ENCODE results near the gene ZNF217. TPM values are rescaled to one million over a fixed set of nuclear protein-coding genes. Genes with fewer than 3 reads are reported as not detected.
"Not testable (repeated sequence)": the region's sequence is repeated elsewhere in the genome, so short reads cannot be mapped to it uniquely, and the experiment has no call there.

Gene ZNF217
- polyA plus RNA-seq, 1 donor: 12.4 TPM

DNA sequence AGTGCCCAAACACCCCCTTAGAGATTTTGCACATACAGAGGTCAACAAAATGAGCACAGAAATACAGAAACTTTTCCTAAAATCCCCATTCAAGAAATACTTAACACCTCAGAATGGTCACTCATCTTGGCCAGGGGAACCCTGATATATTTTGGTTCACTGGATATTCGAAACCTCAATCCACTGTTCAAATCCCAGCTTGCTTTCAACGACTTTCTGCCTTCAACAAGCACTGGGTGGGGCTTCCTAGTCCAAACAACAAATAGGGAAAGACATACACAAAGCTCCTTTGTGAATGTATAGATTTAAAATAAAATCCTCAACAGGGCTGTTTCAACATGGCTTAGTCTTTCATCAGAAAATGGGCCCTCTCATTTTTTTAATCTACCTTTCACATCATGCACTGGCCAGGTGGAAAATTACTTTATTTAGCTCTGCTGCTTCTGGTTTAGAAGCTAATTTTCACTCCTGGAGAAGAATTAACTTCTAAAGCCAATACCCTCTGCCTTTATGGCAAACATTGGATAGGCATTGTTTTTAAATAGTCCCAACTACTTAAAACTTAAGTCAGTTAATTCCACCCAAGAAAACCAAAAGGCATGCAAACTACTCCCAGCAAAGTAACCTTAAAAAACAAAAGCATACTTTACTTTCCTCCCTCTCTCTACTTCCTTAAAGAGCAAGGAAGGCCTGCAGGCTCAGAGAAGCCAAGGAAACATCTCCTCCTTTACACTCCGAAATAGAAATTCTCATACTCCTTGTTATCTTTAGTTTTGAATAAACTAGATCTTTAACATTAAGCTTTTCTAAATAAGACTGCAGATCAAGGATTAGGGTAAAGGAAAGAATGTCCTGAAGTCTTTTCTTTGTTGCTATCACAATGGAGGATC lies 9.7 kb downstream of the ZNF217 start:
- not testable (repeated sequence) for DNase-seq (ENCODE audit: low read depth)

DNA sequence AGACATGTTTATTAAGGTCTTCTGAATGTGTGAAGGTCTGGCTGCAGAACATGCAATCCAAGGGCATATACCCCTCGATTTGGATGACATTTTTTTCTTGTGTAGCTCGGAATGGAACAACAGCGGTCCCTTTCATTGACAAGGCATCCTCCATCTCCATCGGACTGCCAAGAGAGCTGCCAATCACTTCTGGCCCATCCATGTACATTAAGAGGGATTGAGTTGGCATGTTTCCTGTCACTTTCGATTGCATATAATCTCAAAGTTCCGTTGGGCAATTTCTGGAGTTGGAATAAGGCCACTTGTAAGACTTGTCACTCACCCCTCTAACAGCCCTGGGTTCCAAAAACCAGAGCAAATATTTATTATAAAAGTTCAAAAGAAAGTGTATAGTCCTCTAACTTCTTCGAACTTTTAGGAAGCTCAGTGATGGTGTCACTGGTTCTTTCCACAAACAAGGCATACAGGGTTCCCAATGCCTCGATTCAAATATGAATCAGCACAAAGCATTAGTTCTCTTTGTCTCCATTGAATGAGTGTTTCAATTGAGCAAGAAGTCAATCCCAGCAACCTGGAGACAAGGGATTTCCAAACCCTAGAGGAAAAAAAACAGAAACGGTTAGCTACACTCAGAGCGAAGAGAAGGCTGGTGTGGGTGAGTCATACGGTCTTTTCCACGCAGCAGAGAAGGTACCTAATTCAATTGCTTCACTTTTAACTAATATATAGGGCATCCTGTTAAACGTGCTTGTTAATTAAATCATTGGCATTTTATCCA lies 10.9 kb downstream of the ZNF217 start:
- no peak for DNase-seq (ENCODE audit: low read depth)

DNA sequence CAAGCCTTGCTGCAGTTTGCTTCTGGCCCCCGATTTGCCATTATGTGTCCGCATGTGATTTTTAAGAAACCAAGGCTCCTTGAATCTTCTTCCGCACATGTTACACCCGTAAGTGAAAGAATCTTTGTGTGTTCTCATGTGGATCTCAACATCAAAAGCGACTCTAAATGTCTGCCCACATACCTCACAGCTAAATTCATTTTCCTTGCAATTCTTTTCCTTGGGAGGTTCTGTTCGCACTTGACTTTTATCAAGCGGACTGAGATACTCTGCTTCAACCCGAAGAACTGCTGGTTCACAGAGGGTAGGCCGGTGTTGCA lies 11.4 kb downstream of the ZNF217 start:
- no peak for DNase-seq (ENCODE audit: low read depth)

DNA sequence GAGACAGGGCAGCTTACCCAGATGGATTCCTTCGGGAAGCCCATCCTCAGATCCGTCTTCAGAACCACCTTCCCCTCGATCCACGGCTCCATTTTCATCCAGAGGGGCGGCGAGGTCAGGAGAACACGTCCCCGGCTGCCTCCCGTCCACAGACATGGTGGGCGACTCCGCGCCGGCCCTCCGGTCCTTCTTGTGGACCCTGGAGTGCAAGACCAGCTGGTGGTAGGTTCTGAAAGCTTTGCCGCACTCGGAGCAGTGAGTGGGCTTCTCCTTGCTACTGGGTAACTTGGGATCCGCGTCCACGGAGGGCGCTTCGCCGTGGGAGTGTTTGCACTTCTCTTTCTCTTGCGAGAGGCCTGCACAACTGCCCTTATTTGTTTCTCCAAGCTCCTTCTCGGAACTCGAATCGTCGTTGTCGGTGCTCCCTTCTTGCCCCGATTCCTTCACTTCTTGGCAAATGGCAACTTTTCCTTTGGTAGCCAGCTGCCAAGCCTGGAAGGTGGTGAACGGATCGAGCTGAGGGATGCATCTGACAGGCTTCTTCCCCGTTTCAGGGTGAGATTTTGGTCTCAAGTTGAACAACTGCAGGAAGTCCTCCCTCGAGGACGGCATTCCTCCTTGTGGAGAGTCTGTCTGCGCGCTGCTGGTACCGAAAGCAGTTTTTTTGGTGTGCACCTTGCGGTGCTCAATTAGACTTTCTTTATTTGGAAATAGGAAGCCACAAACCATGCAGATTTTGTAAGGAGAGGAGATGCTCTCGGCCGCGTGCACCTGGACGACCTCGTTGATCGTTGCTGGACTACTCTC lies 12.0 kb downstream of the ZNF217 start:
- no peak for DNase-seq (ENCODE audit: low read depth)

DNA sequence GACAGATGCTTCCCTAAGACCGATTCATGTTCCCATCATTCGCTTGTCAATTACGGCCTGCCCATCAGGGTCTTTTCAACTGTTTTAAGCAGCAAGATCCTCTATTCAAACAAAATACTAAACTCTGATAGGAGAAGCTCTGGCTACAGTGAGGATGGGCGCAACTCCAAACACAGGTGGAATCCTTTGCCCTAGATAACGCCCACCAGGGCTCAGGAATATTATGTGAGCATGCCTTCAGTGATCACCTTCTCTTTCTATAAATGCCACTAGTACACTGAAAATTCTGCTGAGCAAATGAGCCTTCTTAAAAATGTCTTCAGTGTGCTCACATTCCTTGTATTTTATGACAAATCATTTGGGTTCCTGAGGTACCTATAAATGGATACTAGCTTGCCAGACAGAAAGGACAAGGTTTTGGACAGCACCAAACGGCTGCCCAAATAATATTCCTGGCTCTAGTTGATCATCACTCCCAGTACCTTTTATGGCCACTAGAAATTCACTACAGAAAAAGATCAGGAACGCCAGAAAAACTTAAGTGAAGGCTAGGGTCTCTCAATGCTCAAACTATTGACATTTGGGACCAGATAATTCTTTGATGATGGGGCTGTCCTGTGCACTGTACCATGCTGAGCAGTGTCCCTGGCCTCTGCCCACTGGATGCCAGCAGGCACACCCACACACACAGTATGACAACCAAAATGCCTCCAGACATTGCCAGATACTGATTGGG lies 13.1 kb downstream of the ZNF217 start:
- DNase-seq (ENCODE audit: low read depth): no peak

DNA sequence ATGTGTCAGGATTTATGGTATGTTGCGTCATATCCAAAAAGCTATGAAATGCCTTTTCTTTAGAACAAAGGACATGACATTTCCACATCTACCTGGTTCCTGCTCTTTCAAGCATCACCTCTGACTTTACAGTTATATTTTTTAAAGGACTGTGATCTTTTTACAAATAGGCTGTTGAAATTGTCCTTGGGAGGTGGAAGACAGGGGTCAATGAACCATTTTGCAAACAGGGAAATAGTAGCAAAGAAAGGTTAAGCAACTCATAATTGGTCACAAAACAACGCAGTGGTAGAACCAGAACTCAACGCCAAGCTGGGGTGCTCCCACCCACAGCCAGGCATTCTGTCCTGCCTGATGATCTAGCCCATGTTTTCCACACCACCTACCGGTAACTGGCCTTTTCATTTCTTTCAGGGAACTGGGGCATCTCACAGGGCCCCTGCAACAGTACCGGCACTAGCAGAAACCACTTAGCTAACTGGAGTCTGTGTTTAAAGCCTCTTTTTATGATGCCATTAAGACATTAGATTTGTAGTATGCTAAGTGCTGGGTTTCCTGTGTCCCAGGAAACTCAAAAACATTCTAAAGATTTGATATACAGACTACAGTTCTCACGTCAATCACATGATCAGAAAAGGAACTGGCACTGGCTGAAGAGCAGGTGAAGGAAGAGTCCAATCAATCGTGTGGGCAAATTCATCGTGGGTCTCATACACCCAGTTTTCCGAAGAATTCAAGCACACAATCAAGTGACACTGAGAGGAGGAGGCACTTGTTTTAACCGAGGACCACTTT lies 13.9 kb downstream of the ZNF217 start:
- no peak for DNase-seq (ENCODE audit: low read depth)

DNA sequence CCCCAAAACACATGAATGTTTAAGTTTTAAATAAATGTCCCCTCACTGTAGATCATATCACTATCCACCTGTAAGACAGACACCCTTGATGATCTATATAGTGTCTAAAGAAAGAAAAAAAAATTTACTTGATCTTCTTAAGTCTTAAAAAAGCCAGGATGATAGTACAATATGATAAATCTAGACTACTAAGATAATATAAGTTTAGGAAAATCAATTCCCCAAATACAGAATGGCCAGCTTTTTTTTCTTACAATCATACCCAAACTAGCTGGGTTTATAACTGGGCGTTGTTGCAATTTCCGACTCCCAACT lies 14.4 kb downstream of the ZNF217 start:
- no peak for DNase-seq (ENCODE audit: low read depth)

DNA sequence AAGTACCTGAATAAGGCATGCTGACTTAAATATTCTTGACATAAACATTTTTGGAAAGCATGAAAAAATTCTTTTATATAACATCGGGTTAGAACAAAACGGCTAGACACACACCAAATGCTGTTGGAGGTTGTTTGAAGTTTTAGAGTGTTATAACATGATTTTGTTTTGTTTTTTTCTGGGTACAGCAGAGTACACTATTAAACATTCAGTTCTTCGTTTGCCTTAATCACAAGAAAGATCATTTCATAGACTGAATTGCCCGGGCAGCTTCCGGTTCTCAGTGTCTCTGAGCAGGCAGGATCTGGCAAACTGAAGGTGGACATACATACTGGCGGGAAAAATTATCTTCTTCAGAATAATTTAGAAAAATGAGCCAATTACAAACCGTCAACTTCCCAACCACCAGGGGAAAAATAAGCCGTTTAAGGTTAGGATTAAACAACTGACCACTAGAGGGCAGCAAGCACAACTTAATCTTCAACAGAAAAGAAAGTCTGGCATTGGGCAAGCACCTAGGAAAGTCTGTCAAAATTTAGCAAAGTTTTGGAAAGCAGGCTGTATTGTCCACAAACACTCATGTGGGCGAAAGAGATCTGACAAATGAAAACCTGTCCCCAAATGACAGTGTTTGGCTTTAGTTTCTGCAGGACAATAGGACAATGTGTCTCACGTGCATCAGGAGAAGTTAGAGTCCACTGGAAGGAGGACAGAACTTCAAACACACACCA lies 15.0 kb downstream of the ZNF217 start:
- DNase-seq (ENCODE audit: low read depth): peak; percentile 88

DNA sequence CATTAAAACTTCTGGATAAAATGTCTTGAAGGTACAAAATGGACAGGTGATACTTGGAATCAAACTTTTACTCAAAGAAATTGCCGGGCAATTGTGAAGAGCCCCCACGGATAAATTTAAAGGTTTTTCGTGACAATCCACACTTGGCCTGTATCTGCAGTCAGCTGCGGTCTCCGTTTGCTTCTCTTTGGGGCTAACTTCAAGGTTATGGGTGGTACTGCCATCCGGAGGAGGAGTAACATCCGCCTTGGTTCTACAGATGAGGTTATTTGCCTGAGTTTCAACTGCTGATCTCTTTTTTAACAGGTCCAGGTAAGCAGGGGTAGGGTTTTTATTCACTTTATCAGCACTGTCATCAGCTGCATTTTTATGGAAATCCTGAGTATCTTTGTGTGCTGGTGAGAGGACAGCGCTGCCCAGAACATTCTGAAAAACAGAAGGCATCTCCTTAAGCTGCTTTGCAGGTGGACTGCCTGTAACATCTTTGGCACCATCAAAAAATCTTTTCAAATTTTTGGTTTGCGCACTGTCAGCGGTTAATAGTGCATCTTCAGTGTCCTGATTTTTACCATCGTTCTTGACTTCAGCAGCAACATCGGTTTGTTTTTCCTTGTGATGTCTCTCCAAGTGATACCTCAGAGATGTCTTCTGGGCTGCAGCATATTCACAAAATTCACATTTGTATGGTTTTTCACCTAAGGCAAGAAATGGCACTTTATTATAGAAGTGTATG lies 16.9 kb downstream of the ZNF217 start:
- DNase-seq (ENCODE audit: low read depth): no peak

DNA sequence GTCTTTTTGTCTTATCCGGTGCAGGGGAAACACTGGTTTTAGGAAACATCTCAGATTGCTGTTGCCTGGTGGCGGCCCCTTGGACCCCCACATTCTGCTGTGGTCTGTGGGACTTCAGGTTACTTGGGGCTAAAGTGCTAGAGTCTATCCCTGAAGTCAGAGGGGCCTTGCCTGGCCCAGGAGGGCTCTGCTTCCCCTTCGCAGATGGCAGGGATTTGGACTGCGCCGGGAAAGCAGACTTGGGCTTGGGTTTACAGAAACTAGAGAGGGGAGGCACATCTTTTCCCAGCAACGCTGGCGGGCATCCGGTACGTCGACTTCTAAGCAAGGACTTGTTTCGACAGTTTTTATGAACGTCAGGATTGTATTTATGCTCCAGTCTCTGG lies 17.5 kb downstream of the ZNF217 start:
- no peak for DNase-seq (ENCODE audit: low read depth)

DNA sequence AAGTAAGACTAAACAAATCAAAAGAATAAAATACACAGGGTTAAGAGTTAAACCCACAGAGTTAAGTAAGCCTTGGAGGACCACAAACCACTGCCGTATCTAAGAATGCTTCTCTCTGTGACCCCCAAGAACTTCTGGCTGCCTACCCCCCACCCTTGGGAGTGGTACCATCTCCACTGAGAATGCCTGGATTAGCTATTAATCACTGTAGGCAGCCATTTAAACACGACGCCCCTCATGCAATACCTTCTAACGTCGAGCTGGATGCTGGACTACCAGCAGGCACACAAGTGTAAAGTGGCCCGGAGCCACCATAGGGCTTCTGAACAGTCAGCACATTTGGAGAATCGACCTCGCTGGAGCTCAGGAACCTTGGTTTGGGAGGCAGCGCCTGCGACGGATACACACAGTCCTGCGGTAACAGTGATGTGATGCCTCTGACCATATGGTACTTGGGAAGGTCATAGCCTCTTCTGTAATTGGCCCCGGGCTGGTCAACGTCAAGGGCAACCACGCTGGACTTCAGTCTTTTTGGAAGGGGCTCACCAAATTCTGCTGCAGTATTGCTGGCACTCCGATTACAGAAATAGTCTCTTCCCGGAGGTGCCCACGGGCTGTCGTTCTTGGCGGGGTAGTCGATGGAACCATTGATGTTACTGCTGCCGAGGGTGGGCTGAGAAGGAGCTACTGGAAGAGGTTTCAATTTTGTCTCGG lies 18.0 kb downstream of the ZNF217 start:
- no peak for DNase-seq (ENCODE audit: low read depth)

DNA sequence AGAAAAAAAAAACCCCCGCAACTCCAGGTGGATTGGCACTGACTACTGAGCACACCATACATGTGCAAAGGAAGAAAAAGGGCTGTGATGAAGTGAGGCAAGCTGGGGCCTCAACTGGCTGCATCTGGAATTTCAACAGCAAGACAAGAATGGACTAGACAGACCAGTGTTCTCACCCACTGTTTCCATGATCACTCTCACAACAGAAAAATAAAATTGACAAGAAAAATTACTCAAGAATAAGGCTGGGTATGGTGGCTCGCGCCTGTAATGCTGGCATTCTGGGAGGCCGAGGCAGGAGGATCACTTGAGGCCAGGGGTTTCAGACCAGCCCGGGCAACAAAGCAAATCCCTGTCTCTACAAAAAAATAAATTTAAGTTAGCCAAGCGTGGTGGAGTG lies 18.8 kb downstream of the ZNF217 start:
- no peak for DNase-seq (ENCODE audit: low read depth)

DNA sequence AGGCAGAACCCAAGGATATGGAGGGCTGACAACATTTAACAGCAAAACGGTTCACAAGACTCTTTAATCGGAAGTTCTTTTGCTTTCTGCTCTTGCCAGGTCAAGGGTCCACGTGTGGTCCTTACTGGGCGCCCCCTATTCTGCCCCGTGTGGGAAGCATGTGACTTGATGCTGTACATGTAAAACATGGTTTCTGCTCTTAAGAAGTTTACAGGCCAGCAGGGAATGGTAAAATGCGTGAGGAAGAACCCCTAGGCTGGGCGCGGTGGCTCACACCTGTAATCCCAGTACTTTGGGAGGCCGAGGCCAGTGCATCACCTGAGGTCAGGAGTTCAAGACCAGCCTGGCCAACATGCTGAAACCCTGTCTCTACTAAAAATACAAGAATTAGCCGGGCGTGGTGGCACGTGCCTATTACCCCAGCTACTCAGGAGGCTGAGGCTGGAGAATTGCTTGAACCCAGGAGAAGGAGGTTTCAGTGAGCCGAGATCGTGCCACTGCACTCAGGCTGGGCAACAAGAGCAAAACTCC lies 19.3 kb downstream of the ZNF217 start:
- no peak for DNase-seq (ENCODE audit: low read depth)

DNA sequence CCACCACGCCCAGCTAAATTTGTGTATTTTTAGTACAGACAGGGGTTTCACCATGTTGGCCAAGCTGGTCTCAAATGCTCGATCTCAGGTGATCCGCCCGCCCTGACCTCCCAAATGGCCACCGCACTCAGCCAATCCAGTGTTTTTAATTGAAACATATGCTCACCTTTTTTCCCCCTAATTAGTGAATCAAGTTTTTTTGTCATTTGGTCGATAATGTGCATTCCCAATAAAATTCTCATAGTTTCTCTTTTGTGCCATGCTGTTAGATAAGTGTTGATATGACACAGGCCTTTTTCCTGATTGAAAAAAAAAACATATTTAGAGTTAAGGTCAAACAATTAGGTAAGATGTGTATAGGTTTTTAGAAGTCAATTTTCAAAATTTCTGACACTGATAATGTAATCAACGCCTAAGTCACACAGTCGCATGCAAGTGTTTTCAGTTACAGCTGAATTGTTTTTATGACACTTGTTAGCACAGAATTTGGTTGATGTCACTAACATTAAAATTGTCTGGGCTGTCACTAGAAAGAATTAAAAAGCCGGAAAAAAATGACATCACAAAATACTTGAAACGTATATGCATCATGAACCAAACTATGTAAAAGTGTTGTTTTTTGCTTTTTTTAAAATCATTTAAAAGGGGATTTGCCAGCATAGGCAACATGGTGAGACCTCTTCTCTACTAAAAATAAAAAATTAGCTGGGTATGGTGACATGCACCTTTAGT lies 21.9 kb downstream of the ZNF217 start:
- DNase-seq (ENCODE audit: low read depth): no peak

DNA sequence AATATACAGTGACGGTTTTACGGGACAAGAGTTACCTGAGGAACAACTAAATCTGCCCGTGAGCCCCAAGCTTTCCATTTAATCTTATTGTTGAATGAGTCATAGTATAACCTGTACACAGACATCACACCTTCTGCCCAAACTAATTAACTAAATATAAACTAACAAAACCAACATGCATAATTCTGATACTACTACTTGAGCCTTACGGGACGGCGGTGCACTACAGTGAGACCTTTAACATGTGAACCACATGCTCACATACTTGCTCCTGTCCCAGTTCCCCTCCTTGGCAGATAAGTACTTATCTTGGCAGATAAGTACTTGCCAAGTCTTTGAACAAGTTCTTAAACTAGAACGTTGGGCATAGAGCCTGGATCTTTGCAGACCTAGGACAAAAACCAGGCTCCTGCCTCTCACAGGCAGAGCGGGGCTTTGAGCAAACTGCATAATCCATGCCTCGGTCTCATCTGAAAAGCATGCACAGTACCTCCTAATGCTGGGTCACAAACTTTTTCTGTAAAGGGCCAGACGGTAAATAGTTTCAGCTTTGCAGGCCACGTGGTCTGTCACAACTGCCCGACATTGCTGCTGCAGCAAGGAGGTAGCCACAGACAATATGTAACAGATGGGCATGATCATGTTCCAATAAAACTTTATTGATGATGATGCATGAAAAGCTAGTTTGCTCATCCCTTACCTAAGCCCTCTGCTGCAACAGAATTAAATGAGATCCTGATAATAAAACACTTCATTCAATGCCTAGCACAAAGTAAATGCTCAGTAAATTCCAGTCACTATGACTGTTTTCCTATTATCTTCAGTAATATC lies 23.0 kb downstream of the ZNF217 start:
- no peak for DNase-seq (ENCODE audit: low read depth)

DNA sequence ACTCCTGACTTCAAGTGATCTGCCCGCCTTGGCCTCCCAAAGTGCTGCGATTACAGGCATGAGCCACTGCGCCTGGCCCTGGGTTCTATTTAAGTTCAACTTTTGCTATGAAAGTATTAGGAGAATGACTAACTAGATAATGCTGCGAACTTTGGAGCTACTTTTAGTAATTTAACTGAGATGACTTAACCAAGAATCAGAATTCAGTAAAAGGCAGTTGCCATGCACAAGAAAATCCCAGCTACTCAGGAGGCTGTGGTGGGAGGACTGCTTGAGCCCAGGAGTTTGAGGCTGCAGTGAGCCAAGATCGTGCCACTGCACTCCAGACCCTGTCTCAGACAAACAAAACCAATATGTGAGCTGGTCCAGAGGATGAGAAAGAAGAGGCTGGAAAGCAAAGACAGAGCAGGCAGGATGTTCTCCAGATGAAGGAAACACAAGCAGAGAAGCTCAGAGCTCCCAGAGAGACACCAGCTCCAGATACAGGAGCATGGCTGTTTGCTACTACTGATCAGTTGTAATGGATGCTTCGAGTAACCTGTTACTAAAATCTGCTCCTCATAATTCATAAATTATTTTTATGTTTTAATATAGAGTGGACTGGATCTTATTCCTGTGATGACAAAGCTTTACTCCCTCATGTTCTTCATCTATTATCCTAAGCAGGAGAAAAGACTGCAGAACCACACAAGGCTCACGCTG lies 23.9 kb downstream of the ZNF217 start:
- DNase-seq (ENCODE audit: low read depth): no peak

Measured in forelimb muscle (tissue), 1 donor.